SW480 (cell line): Measurements from ENCODE around the gene IER3IP1.
"Not testable (repeated sequence)": the region's sequence is repeated elsewhere in the genome, so short reads cannot be mapped to it uniquely, and the experiment has no call there.

Source experiments
- DNase-seq: peaks from one replicate; pipeline ENCODE4 v3.0.0-alpha.2; 2016; ENCODE audit warnings: low spot score

Gene IER3IP1

GRCh38 chr18:47158404-47158803 is 17.8 kb downstream of the IER3IP1 start:
- not testable (repeated sequence) for DNase-seq

DNA sequence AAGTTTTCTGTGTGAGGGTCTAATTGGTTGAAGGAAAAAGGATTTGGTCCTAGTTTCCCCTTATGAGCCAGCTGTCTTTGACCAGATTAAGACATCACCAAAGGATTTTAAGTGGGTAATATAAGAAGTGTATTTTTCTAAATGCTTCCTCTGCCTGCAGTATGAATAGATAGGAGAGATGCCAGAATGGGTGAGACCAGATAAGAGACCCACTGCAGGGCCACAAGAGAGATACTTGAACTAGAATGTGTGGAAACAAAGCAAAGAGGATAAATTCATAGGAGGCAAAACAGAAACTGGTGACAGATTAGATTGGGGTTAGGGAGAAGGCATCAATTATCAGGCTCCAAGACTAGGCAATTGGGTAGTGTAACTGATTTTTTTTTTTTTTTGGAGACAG is 24.7 kb downstream of the IER3IP1 start:
- DNase-seq = no peak

DNA sequence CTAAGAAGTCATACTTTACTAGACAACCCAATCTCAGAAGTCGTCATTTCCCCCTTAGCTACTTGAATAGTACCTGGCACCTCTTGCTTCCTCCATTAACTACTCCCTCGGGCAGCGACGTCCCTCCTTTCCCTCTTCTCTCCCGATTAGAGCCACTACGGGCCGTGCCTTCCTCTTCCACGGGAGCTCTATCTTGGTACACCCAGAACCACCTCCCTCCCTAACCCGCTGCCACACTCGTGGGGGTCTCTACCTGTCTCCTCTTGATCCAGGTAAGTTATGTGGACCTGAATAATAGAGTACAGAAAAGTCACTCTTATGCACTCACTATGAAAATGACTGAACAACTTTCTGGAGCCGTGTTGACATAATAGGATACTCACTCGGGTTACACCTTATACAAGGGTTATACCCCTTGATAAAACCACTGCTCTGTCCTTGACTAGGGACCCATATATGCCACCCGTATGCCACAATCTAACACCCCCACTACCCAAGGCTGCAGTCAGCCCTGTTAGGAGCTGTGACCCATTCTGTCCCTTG is 25.3 kb downstream of the IER3IP1 start:
- DNase-seq = no peak

- DNase-seq = peak; percentile 56
Observed at GRCh38 chr18:47150029-47150823, 25.9 kb downstream of the IER3IP1 start, which contains the start of gene HDHD2. Gene HDHD2, minus strand, starts transcription at chr18:47150500. Its CDS starts 14,061 bp downstream, at chr18:47136439.

DNA sequence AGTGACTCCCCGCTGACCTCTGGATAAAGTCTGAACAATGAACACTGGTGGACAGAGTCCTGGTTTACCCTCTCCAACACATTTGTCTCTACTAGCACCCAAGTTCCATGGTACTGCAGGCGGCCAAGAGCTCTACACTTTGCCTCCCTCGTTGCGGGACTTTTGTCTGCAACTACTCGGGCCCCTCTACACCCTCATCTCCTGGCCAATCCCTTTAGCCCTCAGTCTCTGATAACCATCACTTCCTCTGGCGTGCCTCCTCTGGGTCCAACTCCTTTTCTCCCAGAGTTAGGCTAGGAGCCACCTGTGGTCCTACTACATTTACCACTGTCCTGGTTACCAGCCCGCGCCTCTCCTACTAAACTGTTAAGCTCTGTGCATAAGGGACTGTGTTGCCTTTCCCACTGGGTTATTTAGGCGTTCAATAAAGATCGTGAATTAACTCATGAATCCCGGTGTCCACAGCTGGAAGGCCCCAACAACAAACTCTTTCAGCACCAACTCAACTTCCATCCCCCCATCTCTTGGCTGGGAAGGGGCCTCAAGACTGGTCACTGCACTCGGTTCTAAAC is 26.6 kb downstream of the IER3IP1 start:
- no peak for DNase-seq

DNA sequence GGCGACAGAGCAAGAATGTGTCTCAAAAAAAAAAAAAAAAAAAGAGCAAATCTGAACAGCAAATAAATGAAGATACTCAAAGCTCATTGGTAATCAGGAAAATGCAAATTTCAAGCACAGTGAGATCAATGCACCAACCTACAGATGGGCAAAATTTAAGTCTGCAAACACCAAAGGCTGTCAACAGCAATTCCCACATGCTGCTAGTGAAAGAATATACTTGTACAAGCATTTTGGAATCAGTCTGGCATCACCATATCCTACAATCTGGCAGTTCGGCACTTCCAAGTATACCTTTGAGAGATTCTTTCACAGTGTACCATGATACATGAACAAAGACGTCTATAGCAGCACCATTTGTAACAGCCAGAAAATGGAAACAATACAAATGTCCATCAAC is 30.0 kb downstream of the IER3IP1 start:
- DNase-seq = no peak

DNA sequence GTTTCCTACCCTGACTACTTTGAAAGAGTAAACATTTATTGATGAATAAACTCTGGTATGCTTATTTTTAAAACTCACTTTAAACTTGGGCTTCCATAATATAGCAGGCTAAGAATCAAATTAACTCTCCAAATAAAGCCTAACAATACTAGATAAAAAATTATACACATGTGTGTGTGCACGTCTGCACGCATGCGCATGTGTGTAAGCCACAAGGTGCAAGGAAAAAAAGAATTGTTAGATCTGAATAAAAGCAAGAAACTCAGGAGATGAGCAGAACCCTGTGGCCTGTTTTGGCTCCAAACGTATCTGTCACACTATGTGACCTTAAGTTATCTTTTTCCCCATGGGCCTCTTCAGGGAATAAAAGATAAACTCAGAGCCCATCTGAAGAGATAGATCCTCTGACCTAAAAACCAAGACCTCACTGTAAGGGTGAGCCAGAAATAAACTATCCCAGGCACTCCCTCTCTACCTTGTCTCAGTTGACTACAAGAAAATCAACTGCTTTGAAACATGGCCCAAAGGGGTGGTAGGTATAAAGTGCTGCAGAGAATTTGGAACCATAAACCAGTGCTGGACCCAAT is 32.2 kb downstream of the IER3IP1 start:
- no peak for DNase-seq

GRCh38 chr18:47143153-47143552 is 33.0 kb downstream of the IER3IP1 start:
- DNase-seq = no peak

- no peak for DNase-seq
Observed at GRCh38 chr18:47141289-47141688, 34.9 kb downstream of the IER3IP1 start.

DNA sequence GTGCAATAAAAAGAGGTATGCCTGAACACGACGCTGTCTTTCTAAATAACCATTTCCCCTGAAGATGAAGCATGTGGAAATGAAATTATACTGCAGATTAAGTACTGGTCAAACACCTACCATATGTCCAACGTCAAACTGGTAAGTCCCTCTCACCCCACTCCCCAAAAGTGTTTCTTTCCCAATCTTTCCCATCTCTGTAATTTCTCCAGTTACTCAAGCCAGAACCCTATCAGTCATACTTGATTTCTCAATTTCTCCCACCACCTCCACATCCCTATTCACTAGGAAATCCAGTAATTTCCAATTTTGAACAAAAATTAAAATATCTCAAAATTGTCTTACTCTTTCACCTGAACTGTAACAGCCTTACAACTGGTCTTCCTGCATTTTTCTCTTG is 55.0 kb downstream of the IER3IP1 start:
- DNase-seq = no peak

GRCh38 chr18:47120428-47120827 is 55.7 kb downstream of the IER3IP1 start:
- no peak for DNase-seq

- DNase-seq = no peak
Observed at GRCh38 chr18:47118981-47119380, 57.2 kb downstream of the IER3IP1 start.

GRCh38 chr18:47115205-47115604 is 61.0 kb downstream of the IER3IP1 start:
- DNase-seq = no peak

DNA sequence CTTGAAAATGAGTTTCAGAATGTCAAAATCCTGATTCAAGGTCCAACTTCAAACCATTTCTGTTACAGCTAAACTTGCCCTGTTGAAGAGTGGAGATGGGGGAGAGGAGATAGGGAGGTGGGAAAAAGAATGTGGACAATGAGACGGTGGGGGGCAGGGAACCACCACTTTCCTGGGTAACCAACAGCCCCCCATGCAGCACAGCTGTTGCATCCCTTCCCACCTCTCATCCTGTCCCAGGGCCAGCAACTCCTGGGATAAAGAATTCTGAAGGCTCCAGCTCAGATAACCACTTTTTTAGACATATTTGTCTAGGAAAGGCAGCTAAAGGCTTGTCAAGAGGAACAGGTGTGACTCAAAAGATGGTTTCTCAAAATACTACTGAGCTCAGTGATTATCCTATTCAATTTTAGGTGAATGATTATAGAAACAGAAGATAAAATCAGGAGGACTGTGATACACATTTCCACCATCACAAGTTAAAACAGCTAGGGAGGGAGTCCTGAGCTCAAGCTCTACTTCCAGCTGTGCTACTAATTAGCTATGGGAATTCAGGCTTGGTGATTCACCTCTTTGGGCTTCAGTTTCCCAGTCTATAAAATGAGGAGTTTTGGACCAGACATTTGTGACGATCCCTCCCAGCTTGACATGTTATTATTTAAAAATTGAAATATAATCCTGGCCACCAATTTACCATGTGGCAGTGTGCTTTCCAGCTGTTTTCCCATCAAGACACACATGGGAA is 62.2 kb downstream of the IER3IP1 start:
- no peak for DNase-seq

GRCh38 chr18:47110492-47111274 is 65.5 kb downstream of the IER3IP1 start:
- DNase-seq = no peak

GRCh38 chr18:47109720-47110119 is 66.4 kb downstream of the IER3IP1 start:
- DNase-seq = no peak

- no peak for DNase-seq
Observed at GRCh38 chr18:47108998-47109405, 67.2 kb downstream of the IER3IP1 start.

DNA sequence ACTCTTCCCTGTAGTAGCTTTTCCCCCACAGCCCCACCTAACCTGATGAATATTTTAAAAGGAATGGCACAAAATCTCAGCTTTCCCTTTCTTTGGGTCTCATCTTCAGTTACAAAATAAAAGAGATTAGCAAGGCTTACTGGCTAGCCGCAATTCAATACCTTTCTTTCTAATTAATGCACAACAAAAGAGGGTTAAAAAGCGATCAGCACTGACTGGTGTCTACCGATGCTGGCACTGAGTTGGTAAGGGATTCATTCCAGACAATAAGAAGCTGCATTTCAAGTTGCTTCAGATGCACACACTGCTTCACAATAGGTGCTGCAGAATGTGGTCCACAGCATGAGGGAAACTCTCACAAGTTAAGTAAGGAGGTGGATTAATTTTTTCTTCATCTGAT is 67.8 kb downstream of the IER3IP1 start:
- DNase-seq = no peak
